Measurements from ENCODE around the gene TRIM2.

Gene TRIM2

DNA sequence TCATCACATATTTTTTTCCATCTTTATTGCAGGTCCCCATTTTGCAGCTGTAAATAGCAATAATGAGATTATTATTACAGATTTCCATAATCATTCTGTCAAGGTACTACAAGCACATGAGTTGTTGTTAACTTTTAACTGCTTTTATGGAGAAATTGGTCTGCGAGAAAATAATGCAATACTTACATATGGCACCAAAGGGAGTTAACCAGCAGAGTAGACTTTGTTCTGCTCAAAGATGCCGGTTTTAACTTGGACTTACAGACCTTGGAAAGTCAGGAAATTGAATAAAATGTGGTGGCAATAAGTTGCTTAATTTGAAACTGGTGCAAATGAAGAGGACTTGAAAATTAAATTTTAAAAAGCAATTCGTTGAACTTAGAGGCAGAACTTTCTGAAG is 119.8 kb downstream of the TRIM2 start:
- peaks cover 41% of the 10 kb centered on the region for H3K4me1 ChIP-seq (ENCODE audit: control insufficient read depth, low read length)
- TF ChIP-seq EZH2phosphoT487 (IDR thresholded peaks at IDR 0.05; ENCODE audit: borderline replicate concordance, low read length) = no peak
- TF ChIP-seq, protein P1, sequence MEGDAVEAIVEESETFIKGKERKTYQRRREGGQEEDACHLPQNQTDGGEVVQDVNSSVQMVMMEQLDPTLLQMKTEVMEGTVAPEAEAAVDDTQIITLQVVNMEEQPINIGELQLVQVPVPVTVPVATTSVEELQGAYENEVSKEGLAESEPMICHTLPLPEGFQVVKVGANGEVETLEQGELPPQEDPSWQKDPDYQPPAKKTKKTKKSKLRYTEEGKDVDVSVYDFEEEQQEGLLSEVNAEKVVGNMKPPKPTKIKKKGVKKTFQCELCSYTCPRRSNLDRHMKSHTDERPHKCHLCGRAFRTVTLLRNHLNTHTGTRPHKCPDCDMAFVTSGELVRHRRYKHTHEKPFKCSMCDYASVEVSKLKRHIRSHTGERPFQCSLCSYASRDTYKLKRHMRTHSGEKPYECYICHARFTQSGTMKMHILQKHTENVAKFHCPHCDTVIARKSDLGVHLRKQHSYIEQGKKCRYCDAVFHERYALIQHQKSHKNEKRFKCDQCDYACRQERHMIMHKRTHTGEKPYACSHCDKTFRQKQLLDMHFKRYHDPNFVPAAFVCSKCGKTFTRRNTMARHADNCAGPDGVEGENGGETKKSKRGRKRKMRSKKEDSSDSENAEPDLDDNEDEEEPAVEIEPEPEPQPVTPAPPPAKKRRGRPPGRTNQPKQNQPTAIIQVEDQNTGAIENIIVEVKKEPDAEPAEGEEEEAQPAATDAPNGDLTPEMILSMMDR (IDR thresholded peaks at IDR 0.05; ENCODE audit: low read depth, low read length, poor library complexity, severe bottlenecking) = no peak
- no peaks in the 10 kb centered on the region for H3K36me3 ChIP-seq (ENCODE audit: control insufficient read depth, low read length)
- H3K79me2 ChIP-seq (ENCODE audit: control insufficient read depth, low read length) = no peaks in the 10 kb centered on the region
- H3F3A ChIP-seq (ENCODE audit: control insufficient read depth, insufficient read depth) = peaks cover 8% of the 10 kb centered on the region
- no peak overlapping the region for H3K4me3 ChIP-seq (ENCODE audit: low read length)
- H3K4me2 ChIP-seq (ENCODE audit: low read length) = peak overlapping the region; percentile 59; the same call in 1 of the 2 replicates
- no peaks in the 10 kb centered on the region for H3K27me3 ChIP-seq (ENCODE audit: control insufficient read depth, low read length)
- no peaks in the 10 kb centered on the region for H3K9me3 ChIP-seq (ENCODE audit: control insufficient read depth, insufficient read depth, low read length)
- H4K20me1 ChIP-seq (ENCODE audit: control insufficient read depth, insufficient read depth, low read depth, low read length) = no peaks in the 10 kb centered on the region
- no peak overlapping the region for H3K27ac ChIP-seq (ENCODE audit: low read depth, low read length)
- no peaks in the 10 kb centered on the region for H3K9me2 ChIP-seq (replicated peaks; ENCODE audit: control insufficient read depth, low read length)

DNA sequence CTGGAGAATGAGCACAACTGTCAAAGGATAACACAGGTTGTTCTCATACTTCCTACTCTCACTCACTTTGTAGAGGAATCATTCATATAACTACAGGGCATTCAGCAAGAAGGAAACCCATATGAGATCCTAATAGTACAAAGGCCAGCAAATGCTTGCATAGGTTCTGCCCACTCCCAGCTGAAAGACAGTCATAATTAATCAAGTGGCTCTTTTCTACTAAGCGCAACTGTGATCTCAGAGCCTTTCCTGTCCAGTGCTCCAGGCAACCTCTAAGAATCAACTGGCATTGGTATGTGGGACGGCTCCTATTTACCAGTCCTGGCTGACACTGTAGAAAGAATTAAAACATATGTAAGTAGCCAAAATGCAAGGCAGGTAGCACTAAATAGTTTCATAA is 121.3 kb downstream of the TRIM2 start:
- no peaks in the 10 kb centered on the region for H3K27me3 ChIP-seq (ENCODE audit: control insufficient read depth, low read length)
- H3K9me3 ChIP-seq (ENCODE audit: control insufficient read depth, insufficient read depth, low read length) = no peaks in the 10 kb centered on the region
- no peaks in the 10 kb centered on the region for H3K79me2 ChIP-seq (ENCODE audit: control insufficient read depth, low read length)
- TF ChIP-seq EZH2phosphoT487 (IDR thresholded peaks at IDR 0.05; ENCODE audit: borderline replicate concordance, low read length) = no peak
- TF ChIP-seq, protein P1 (IDR thresholded peaks at IDR 0.05; ENCODE audit: low read depth, low read length, poor library complexity, severe bottlenecking) = no peak
- H3K27ac ChIP-seq (ENCODE audit: low read depth, low read length) = no peak overlapping the region
- no peaks in the 10 kb centered on the region for H4K20me1 ChIP-seq (ENCODE audit: control insufficient read depth, insufficient read depth, low read depth, low read length)
- no peaks in the 10 kb centered on the region for H3K9me2 ChIP-seq (replicated peaks; ENCODE audit: control insufficient read depth, low read length)
- H3K36me3 ChIP-seq (ENCODE audit: control insufficient read depth, low read length) = no peaks in the 10 kb centered on the region
- H3K4me3 ChIP-seq (ENCODE audit: low read length) = no peak overlapping the region
- peaks cover 3% of the 10 kb centered on the region; the same call in 1 of the 2 replicates for H3F3A ChIP-seq (ENCODE audit: control insufficient read depth, insufficient read depth)
- H3K4me2 ChIP-seq (ENCODE audit: low read length) = no peak overlapping the region
- peaks cover 39% of the 10 kb centered on the region for H3K4me1 ChIP-seq (ENCODE audit: control insufficient read depth, low read length)

DNA sequence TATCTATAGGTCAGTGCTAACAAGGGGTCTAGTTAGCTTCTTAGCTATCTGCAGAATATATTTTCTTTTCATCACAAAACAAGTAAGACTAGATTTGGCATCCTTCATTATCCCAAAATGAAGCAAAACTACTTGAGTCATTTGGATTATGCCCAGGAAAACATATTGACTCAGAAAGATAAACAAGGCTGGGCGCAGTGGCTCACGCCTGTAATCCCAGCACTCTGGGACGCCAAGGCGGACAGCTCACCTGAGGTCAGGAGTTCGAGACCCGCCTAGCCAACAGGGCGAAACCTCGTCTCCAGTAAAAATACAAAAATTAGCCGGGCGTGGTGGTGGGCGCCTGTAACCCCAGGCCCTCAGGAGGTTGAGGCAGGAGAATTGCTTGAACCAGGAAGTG is 122.3 kb downstream of the TRIM2 start:
- Histone ChIP-seq H3K9me2 (replicated peaks; ENCODE audit: control insufficient read depth, low read length) (no peaks in the 10 kb centered on the region), H3K4me1 (ENCODE audit: control insufficient read depth, low read length) (peaks cover 39% of the 10 kb centered on the region), H3K9me3 (ENCODE audit: control insufficient read depth, insufficient read depth, low read length) (no peaks in the 10 kb centered on the region), H3K4me3 (ENCODE audit: low read length) (no peak overlapping the region), H4K20me1 (ENCODE audit: control insufficient read depth, insufficient read depth, low read depth, low read length) (no peaks in the 10 kb centered on the region), H3K36me3 (ENCODE audit: control insufficient read depth, low read length) (no peaks in the 10 kb centered on the region), H3K27ac (ENCODE audit: low read depth, low read length) (no peak overlapping the region), H3K79me2 (ENCODE audit: control insufficient read depth, low read length) (no peaks in the 10 kb centered on the region), H3K4me2 (ENCODE audit: low read length) (no peak overlapping the region), H3F3A (ENCODE audit: control insufficient read depth, insufficient read depth) (peaks cover 3% of the 10 kb centered on the region; the same call in 1 of the 2 replicates), H3K27me3 (ENCODE audit: control insufficient read depth, low read length) (no peaks in the 10 kb centered on the region)
- TF ChIP-seq EZH2phosphoT487 (IDR thresholded peaks at IDR 0.05; ENCODE audit: borderline replicate concordance, low read length) = no peak
- TF ChIP-seq, protein P1 (IDR thresholded peaks at IDR 0.05; ENCODE audit: low read depth, low read length, poor library complexity, severe bottlenecking) = no peak

All from DOHH2 (cell line).